T-helper 1 cell treated with Interleukin-12 subunit alpha and Interleukin-12 subunit beta and Interleukin-4 antibody, amounts not matched to agents 30 ng/mL and 1 ng/mL, for 36 hours (primary cell): ENCODE results near the gene YIF1A. TPM values are rescaled to one million over a fixed set of nuclear protein-coding genes. Genes with fewer than 3 reads are reported as not detected.
"Not testable (repeated sequence)": the region's sequence is repeated elsewhere in the genome, so short reads cannot be mapped to it uniquely, and the experiment has no call there.

Experiments
- intact Hi-C: fragments of 100-400 bp; cut with micrococcal nuclease; formaldehyde crosslinking; loops from one replicate; pipeline ENCODE4 v1.15.1; 2024
- total RNA-seq: library from RNA; stranded (reverse); gene quantifications from 2 replicates; pipeline ENCODE4 v1.2.3, GENCODE V29; 2022

The YIF1A gene
- total RNA-seq, 1 donor from 2014 or later, result 85.1 TPM

DNA sequence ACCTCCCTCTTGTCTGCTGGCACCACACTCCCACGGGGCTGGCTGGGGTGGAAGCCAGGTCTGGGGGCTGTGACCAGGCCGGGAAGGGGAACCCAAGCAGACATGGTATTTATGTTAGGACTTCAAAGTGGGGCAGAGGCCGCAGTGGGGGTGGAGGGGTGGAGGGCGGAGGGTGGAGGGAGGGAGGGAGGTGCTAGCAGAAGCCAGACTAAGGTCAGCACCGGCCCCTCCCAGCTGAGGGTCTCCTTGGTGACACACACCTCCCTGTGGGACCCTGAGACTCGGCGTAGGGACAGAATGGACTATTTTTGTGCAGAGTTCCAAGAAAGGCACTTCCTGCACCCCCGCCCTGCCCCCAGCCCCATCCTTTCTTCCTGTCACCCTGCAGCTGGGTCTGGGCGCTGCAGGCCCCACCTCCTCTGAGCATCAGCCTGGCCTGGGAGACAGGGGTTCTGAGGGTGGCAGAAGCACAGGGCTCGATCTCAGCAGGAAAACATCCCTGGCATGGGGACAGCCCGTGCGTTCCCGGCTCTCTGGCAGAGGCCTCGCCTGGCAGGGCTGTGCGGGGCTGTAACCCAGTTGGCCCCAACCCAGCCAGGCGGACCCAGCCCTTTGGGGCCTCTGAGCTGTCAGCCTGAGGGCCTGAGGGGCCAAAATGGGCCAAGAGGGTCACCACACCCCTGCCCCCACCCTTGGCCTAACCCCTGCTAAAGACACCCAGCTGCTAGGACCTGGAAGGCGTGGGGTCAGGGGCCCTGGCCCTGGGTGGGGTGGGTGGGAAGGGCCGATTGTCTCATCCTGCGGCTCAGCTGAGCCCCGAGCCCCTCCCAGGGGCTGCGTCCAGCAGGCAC is 37.5 kb upstream of the YIF1A start:
- intact Hi-C loops, result no loop called here

DNA sequence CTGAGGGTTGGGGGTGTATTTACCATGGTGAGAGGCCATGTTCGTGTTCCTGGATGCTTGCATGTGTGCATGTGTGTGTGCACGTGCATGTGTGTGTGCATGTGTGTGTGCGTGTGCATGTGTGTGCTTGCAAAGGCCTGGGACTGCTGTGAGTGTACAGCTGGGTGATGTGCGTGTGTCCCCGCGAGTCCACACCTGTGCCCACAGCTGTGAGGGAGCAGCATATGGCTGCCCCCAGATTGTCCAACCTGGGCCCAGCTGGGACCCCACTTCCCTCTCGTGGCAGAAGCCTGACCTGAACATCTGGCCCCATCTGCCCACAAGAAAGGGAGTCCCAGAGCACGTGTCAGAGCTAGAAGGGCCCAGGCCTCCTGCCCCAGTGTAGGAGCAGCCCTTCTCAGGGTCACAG is 36.3 kb upstream of the YIF1A start:
- intact Hi-C loops, result no loop called here

DNA sequence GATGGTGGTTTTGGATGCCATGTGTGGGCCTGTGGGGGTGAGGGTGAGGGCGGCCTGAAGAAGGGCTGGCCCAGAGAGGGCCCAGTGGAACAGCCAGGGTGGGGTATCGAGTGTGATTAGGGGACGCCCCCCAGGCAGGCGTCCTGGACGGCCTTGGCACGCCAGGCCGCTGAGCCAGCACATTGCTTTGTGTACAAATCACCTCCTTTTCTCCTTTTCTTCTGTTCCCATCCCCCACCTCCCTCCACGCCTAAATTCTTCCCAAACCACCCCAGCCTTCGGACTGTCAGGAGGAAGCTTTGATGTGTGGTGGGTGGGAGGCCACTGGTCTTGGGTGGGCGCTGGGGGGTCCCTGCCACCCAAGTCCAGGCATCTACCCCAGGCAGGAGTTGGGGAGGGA is 35.7 kb upstream of the YIF1A start:
- intact Hi-C loops, result no loop called here

DNA sequence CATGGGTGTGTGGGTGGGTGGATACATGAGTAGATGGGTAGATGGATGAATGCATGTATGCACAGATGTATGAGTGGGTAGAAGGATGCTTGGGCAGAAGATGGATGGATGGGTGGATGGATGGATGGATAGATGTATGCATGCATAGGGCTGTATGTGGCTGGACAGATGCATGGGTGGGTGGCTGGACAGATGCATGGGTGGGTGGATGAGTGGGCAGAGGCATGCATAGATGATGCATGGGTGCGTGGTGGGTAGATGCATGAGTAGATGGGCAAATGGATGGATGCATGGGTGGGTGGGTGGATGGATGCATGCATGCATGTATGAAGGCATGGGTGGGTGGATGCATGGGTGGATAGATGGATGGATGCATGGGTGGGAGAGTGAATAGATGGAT is 34.7 kb upstream of the YIF1A start:
- intact Hi-C loops, result no loop called here

DNA sequence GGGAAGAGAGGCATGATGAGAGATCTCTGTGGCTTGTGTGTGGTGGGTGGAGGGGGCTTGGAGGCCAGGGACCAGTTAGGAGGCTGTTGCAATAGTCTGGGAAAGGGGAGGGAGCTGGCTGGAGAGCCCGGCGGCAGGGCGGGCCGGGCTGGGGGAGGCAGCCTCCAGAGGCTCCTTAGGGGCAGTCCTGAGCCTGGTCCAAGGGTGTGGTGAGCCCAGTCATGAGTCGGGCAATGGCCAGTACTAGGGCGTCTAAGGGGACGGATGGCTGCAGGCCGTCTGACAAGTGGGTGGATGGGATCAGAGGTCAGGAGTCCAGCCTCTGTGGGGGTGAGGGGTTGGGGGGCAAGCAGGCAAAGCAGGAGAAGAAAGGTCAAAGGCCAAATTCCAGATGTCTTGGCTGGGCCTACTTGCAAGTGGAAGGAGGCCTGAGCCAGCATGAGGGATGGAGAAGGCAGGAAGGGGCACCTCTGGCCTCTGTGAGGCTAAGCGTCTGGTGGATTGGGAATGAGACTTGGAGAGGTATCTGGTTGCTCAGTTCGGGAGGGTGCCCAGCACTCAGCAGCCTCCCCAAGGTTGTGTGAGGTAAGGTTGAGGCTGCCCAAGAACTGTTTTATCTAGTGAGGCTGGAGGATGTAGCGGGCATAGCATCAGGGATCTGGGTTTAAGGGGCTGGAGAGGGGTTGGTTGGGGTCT is 33.9 kb upstream of the YIF1A start:
- intact Hi-C loops, result no loop called here

- intact Hi-C loops, result loop anchor here (1.0 kb wide), 1 partner anchor 9 kb away; no protein-coding TSS in a partner anchor
These were observed 32.7 kb upstream of the YIF1A start for GRCh38 chr11:66321606-66322005.

DNA sequence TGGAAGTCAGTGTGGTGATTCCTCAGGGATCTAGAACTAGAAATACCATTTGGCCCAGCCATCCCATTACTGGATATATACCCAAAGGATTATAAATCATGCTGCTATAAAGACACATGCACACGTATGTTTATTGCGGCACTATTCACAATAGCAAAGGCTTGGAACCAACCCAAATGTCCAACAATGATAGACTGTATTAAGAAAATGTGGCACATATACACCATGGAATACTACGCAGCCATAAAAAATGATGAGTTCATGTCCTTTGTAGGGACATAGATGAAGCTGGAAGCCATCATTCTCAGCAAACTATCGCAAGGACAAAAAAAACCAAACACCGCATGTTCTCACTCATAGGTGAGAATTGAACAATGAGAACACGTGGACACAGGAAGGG is 31.8 kb upstream of the YIF1A start:
- intact Hi-C loops, result loop anchor here (1.0 kb wide), 1 partner anchor 8 kb away; no protein-coding TSS in a partner anchor

GRCh38 chr11:66320289-66320688 is 31.3 kb upstream of the YIF1A start:
- intact Hi-C loops, result not testable (repeated sequence)

DNA sequence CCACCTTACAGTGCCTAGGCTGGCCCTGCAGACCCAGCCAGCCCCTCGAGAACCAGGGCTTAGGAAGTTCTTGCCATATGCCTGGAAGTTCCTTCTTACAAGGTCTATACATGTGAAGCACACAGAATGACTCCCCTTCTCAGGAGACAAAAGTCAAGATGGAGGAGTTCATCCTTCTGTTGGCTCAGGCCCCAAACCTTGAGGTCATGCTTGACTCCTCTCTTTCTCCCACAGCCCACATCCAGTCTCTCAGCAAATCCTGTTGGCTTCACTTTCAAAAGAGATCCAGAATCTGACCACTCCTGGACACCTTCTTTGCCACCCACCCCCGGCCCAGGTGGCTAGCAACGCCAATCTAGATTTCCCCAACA is 29.6 kb upstream of the YIF1A start:
- intact Hi-C loops, result loop anchor here (1.0 kb wide), 1 partner anchor 10 kb away; no protein-coding TSS in a partner anchor

- intact Hi-C loops, result loop anchor here (1.0 kb wide), 1 partner anchor 10 kb away; no protein-coding TSS in a partner anchor
These were observed 29.0 kb upstream of the YIF1A start for GRCh38 chr11:66317723-66318599.

- intact Hi-C loops, result no loop called here
These were observed 28.4 kb upstream of the YIF1A start for GRCh38 chr11:66317322-66317722.

GRCh38 chr11:66316849-66317251 is 27.9 kb upstream of the YIF1A start, which contains the start of gene CD248:
CD248 (minus strand) TSS chr11:66317044; CDS start chr11:66317027, 17 bp downstream.
- intact Hi-C loops, result no loop called here

- intact Hi-C loops, result no loop called here
These were observed 27.2 kb upstream of the YIF1A start for GRCh38 chr11:66315921-66316811.

- intact Hi-C loops, result no loop called here
These were observed 26.5 kb upstream of the YIF1A start for GRCh38 chr11:66315498-66315885.

DNA sequence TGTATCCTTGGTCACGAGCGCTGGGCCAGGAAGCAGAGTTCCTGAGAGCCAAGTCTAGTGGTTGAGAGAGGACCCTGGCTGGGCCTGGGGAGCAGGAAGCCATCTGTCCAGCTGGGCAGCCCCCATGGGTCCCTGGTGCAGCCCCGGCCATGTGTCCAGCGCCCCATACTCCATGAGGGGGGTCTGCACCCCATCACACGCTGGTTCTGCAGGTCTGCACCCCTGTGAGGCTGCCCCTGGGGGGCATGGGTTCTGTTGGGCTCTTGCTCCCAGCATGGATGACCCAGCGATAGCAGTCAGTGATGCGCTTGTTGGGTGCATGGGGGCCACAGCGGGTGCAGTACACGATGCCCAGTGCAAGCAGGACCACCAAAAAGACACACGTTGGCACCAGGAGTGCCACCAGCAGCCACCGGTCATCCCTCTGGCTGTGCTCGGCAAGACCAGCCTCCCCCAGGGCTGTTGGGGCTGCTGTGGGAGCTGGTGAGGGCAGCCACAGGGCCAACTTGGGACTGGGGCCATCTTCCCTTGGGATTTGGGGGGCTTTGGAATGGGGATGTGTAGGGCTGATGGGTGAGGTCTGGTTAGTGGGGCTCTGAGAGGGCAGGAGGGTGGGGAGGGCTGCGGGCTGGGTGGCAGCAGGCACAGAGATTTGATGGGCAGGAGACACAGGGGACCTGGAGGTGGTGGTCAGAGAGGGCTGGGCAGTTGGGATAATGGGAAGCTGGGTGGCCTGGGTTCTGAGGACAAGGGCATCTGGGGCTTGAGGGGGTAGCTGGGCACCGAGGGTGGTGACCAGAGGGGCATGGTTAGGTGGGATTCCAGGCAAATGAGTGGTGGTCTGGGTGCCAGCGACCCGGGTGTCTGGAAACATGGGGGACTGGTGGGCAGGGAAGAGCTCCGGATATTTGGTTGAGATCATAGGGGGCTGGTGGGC is 25.9 kb upstream of the YIF1A start:
- intact Hi-C loops, result no loop called here

- intact Hi-C loops, result no loop called here
These were observed 25.2 kb upstream of the YIF1A start for GRCh38 chr11:66314186-66314501.

GRCh38 chr11:66313321-66314185 is 24.6 kb upstream of the YIF1A start:
- intact Hi-C loops, result loop anchor here (2.0 kb wide), 1 partner anchor 645 kb away; the partner anchor contains the start of gene PC
